CD4-positive, alpha-beta memory T cell (primary cell): ENCODE results near the gene SPATA31D4. TPM values are rescaled to one million over a fixed set of nuclear protein-coding genes. Genes with fewer than 3 reads are reported as not detected.

ENCODE experiments used
- CTCF ChIA-PET: fragments of 350-600 bp; sonication (Branson Sonifier 250); formaldehyde crosslinking; loops from one replicate; lab custom pipeline; 2021; ENCODE audit warnings: inconsistent platforms; ENCODE audit not compliant: partially characterized antibody; lab: Charles Lee
- POLR2A ChIA-PET: fragments of 350-600 bp; sonication (Branson Sonifier 250); formaldehyde crosslinking; loops from one replicate; lab custom pipeline; 2021; ENCODE audit not compliant: partially characterized antibody; lab: Charles Lee
- DNase-seq, 5 donors: peaks; one replicate each; pipeline versions ENCODE4 v3.0.0 to v3.0.0-alpha.2; 2020 to 2022; ENCODE audit warnings: mixed read lengths in 1 of 5
- H3K27ac ChIP-seq: one replicate; pipeline ENCODE4 v1.7.0; 2013; ENCODE audit warnings: low read depth, low read length
- H3K27me3 ChIP-seq: 2 replicates; pipeline ENCODE4 v1.7.0; 2013; ENCODE audit warnings: mild to moderate bottlenecking, low read length, moderate library complexity; ENCODE audit not compliant: insufficient read depth
- H3K36me3 ChIP-seq: 2 replicates; pipeline ENCODE4 v1.7.0; 2013; ENCODE audit warnings: mild to moderate bottlenecking, low read length, moderate library complexity; ENCODE audit not compliant: insufficient read depth
- H3K4me1 ChIP-seq: 2 replicates; pipeline ENCODE4 v1.7.0; 2013; ENCODE audit warnings: mild to moderate bottlenecking, low read length, moderate library complexity; ENCODE audit not compliant: insufficient read depth
- H3K4me3 ChIP-seq, 2 donors: one replicate each; pipeline ENCODE4 v1.7.0; 2013; ENCODE audit warnings: low read length in 2 of 2, mild to moderate bottlenecking in 1 of 2
- H3K9me3 ChIP-seq, 2 donors: one replicate each; pipeline ENCODE4 v1.7.0; 2013; ENCODE audit warnings: low read length in 2 of 2, control low read depth in 1 of 2; ENCODE audit not compliant: control insufficient read depth in 1 of 2
- H3K27ac Mint-ChIP-seq, 7 donors: one replicate each; pipeline ENCODE4 v1.8.0; 2020 to 2021; ENCODE audit warnings: mixed read lengths in 7 of 7, mild to moderate bottlenecking in 6 of 7, inconsistent platforms in 3 of 7, moderate library complexity in 3 of 7
- H3K27me3 Mint-ChIP-seq, 2 donors: one replicate each; pipeline ENCODE4 v1.8.0; 2020 to 2021; ENCODE audit warnings: mixed read lengths in 2 of 2
- H3K36me3 Mint-ChIP-seq, 2 donors: one replicate each; pipeline ENCODE4 v1.8.0; 2020 to 2021; ENCODE audit warnings: mixed read lengths in 2 of 2, inconsistent platforms in 1 of 2, mild to moderate bottlenecking in 1 of 2
- H3K4me1 Mint-ChIP-seq, 4 donors: one replicate each; pipeline ENCODE4 v1.8.0; 2020 to 2021; ENCODE audit warnings: mixed read lengths in 4 of 4, mild to moderate bottlenecking in 1 of 4
- H3K4me3 Mint-ChIP-seq, 8 donors: one replicate each; pipeline ENCODE4 v1.8.0; 2020 to 2021; ENCODE audit warnings: mixed read lengths in 8 of 8, mild to moderate bottlenecking in 7 of 8, moderate library complexity in 6 of 8, inconsistent platforms in 3 of 8
- H3K9me3 Mint-ChIP-seq, 8 donors: one replicate each; pipeline ENCODE4 v1.8.0; 2020 to 2021; ENCODE audit warnings: mixed read lengths in 8 of 8, mild to moderate bottlenecking in 5 of 8, inconsistent platforms in 3 of 8, moderate library complexity in 1 of 8
- intact Hi-C: fragments of 100-400 bp; cut with micrococcal nuclease; formaldehyde crosslinking; loops from one replicate; pipeline ENCODE4 v1.15.1; 2023
- polyA plus RNA-seq, 2 donors: library from polyadenylated mRNA; unstranded; fragments of 300-500 nt; fragmentation: Illumina TruSeq; gene quantifications; one replicate each; pipeline ENCODE4 v1.2.3, GENCODE V29; 2021
- total RNA-seq, 2 experiments: library from RNA; stranded (reverse); gene quantifications; one replicate each; pipeline ENCODE4 v1.2.3, GENCODE V29; 2021

SPATA31D4 gene
- total and polyA plus RNA-seq, 4 experiments from 2014 or later: not detected

DNA sequence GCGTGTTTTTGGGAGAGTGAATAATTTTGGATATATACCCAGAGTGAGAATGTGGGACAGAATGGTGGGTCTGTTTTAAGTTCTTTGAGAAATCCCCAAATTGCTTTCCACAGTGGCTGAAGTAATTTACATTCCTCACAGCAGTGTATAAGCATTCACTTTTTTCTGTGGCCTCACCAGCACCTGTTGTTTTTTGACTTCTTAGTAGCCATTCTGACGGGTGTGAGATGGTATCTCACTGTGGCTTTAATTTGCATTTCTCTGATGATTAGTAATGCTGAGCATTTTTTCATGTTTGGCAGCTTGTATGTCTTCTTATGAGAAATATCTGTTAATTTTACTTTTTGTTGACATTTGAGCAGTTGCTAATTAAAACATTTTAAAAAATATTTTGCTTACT lies 51.0 kb downstream of the SPATA31D4 start:
- no peak overlapping the region for H3K27ac Mint-ChIP-seq
- H3K27me3 Mint-ChIP-seq: no peaks in the 10 kb centered on the region
- no peak overlapping the region for H3K27ac ChIP-seq
- no peak overlapping the region for H3K4me3 ChIP-seq
- POLR2A ChIA-PET: no interaction called here
- intact Hi-C loops: no loop called here
- CTCF ChIA-PET: no interaction called here
- DNase-seq: no peak
- no peaks in the 10 kb centered on the region for H3K27me3 ChIP-seq
- no peaks in the 10 kb centered on the region for H3K36me3 ChIP-seq
- no peaks in the 10 kb centered on the region for H3K4me1 Mint-ChIP-seq
- peaks cover 3 to 13% (median 8%) of the 10 kb centered on the region in 8 donors for H3K9me3 Mint-ChIP-seq
- H3K4me1 ChIP-seq: no peaks in the 10 kb centered on the region
- H3K9me3 ChIP-seq: no peaks in the 10 kb centered on the region
- H3K4me3 Mint-ChIP-seq: no peak overlapping the region
- no peaks in the 10 kb centered on the region for H3K36me3 Mint-ChIP-seq

DNA sequence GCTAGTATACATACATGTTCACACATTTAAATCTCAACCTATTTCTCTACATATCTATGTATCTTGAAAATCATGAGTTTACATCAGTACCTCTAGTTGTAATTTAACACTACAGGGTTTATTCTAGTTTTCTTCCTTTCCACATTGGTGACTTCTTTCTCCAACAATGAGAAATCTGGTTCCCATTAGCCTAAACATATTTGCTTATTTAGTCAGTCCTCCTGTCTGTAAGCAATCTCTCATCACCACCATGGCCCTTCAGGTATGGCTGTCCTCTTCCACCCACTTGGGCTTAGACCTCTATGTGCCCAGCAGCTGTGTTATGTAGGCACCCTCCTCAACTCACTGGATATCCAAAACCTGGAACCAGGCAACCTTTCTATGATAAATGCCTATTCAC lies 52.3 kb downstream of the SPATA31D4 start:
- no peak overlapping the region for H3K4me3 ChIP-seq
- no peaks in the 10 kb centered on the region for H3K27me3 ChIP-seq
- H3K9me3 Mint-ChIP-seq: peaks cover 0 to 10% (median 8%) of the 10 kb centered on the region in 8 donors
- DNase-seq: no peak
- H3K4me3 Mint-ChIP-seq: no peak overlapping the region
- H3K27me3 Mint-ChIP-seq: no peaks in the 10 kb centered on the region
- H3K4me1 Mint-ChIP-seq: no peaks in the 10 kb centered on the region
- no peaks in the 10 kb centered on the region for H3K36me3 ChIP-seq
- no peaks in the 10 kb centered on the region for H3K4me1 ChIP-seq
- intact Hi-C loops: no loop called here
- H3K27ac Mint-ChIP-seq: peak overlapping the region in 1 of 7 donors; percentile 2
- POLR2A ChIA-PET: no interaction called here
- CTCF ChIA-PET: no interaction called here
- no peaks in the 10 kb centered on the region for H3K9me3 ChIP-seq
- H3K27ac ChIP-seq: no peak overlapping the region
- no peaks in the 10 kb centered on the region for H3K36me3 Mint-ChIP-seq

DNA sequence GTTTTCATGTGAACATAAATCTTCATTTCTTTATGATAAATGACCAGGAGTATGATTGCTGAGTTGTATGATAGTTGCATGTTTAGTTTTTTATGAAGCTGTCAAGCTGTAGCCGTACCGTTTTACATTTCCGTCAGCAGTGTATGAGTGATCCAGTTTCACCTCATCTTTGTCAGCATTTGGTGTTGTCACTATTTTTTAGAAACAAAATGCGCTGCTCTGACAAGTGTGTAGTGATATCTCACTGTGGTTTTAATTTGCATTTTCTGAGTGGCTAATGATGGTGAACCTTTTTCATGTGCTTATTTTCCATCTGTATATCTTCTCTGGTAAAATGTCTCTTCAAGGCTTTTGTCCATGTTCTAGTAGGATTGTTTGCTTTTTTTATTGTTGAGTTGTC lies 53.7 kb downstream of the SPATA31D4 start:
- H3K27me3 Mint-ChIP-seq: no peaks in the 10 kb centered on the region
- ChIA-PET POLR2A (no interaction called here), CTCF (no interaction called here)
- intact Hi-C loops: no loop called here
- no peaks in the 10 kb centered on the region for H3K36me3 Mint-ChIP-seq
- H3K27ac ChIP-seq: no peak overlapping the region
- no peak overlapping the region for H3K27ac Mint-ChIP-seq
- H3K9me3 ChIP-seq: no peaks in the 10 kb centered on the region
- DNase-seq: no peak
- H3K36me3 ChIP-seq: no peaks in the 10 kb centered on the region
- no peaks in the 10 kb centered on the region for H3K27me3 ChIP-seq
- H3K4me1 Mint-ChIP-seq: no peaks in the 10 kb centered on the region
- no peaks in the 10 kb centered on the region for H3K4me1 ChIP-seq
- peaks cover 0 to 7% (median 4%) of the 10 kb centered on the region in 8 donors for H3K9me3 Mint-ChIP-seq
- no peak overlapping the region for H3K4me3 Mint-ChIP-seq
- H3K4me3 ChIP-seq: no peak overlapping the region

Other genes with a start within 250 kb of the SPATA31D4 start
- gene TLE1, start 238.9 kb upstream of the SPATA31D4 start, total RNA-seq: under 1 TPM; 0.49 to 0.89 TPM
- gene TLE1, start 238.9 kb upstream of the SPATA31D4 start, polyA plus RNA-seq: 1 to 10 TPM; 2.3 to 3.8 TPM
- gene SPATA31D3, start 15.1 kb downstream of the SPATA31D4 start, total RNA-seq: not detected
- not detected for gene SPATA31D3, start 15.1 kb downstream of the SPATA31D4 start, polyA plus RNA-seq
- gene SPATA31D1, start 60.3 kb downstream of the SPATA31D4 start, total RNA-seq: not detected
- not detected for gene SPATA31D1, start 60.3 kb downstream of the SPATA31D4 start, polyA plus RNA-seq